ENCODE results near the gene C1orf50.

- no peak for TF ChIP-seq CTCF (conservative IDR thresholded peaks at IDR 0.05; ENCODE audit: low read depth, low read length)
- no peak for TF ChIP-seq EZH2 (IDR thresholded peaks at IDR 0.05; ENCODE audit: low read length, unreplicated experiment)
- no peak for TF ChIP-seq EZH2phosphoT487 (IDR thresholded peaks at IDR 0.05; ENCODE audit: borderline replicate concordance, low read length)
Observed at GRCh38 chr1:42736571-42737200, 30.4 kb upstream of the C1orf50 start.

Measured in PC-3 (cell line).